ENCODE data around the gene DNAJC5G.
A peak's percentile ranks its signal among the peaks of the same experiment; 100 is the strongest.

DNAJC5G gene

GRCh38 chr2:27242614-27242951 is 32.6 kb upstream of the DNAJC5G start:
- no peaks in the 10 kb centered on the region for H3K9me3 ChIP-seq (ENCODE audit: insufficient read depth, low read depth, low read length)
- no peaks in the 10 kb centered on the region for H3K27me3 ChIP-seq (ENCODE audit: insufficient read depth, low read length)
- H3K36me3 ChIP-seq (ENCODE audit: insufficient read depth, low read depth, low read length): peaks cover 79% of the 10 kb centered on the region
- H3K4me1 ChIP-seq (ENCODE audit: insufficient read depth, low read length): no peaks in the 10 kb centered on the region
- no peak overlapping the region for H3K4me3 ChIP-seq (ENCODE audit: low read length)
- no peak overlapping the region for H3K9ac ChIP-seq (ENCODE audit: low read depth, low read length)
- H3K27ac ChIP-seq (ENCODE audit: low read length): no peak overlapping the region

- Histone ChIP-seq H3K27me3 (ENCODE audit: insufficient read depth, low read length) (no peaks in the 10 kb centered on the region), H3K27ac (ENCODE audit: low read length) (no peak overlapping the region), H3K4me1 (ENCODE audit: insufficient read depth, low read length) (no peaks in the 10 kb centered on the region), H3K9ac (ENCODE audit: low read depth, low read length) (no peak overlapping the region), H3K36me3 (ENCODE audit: insufficient read depth, low read depth, low read length) (peaks cover 70% of the 10 kb centered on the region), H3K4me3 (ENCODE audit: low read length) (no peak overlapping the region), H3K9me3 (ENCODE audit: insufficient read depth, low read depth, low read length) (no peaks in the 10 kb centered on the region)
Measured at GRCh38 chr2:27243391-27244130, 31.7 kb upstream of the DNAJC5G start.

GRCh38 chr2:27245116-27245515 is 30.1 kb upstream of the DNAJC5G start:
- no peak overlapping the region for H3K27ac ChIP-seq (ENCODE audit: low read length)
- peaks cover 54% of the 10 kb centered on the region for H3K36me3 ChIP-seq (ENCODE audit: insufficient read depth, low read depth, low read length)
- no peaks in the 10 kb centered on the region for H3K4me1 ChIP-seq (ENCODE audit: insufficient read depth, low read length)

GRCh38 chr2:27245626-27246025 is 29.6 kb upstream of the DNAJC5G start:
- no peaks in the 10 kb centered on the region for H3K9me3 ChIP-seq (ENCODE audit: insufficient read depth, low read depth, low read length)
- H3K9ac ChIP-seq (ENCODE audit: low read depth, low read length): no peak overlapping the region
- H3K36me3 ChIP-seq (ENCODE audit: insufficient read depth, low read depth, low read length): peaks cover 49% of the 10 kb centered on the region
- H3K27me3 ChIP-seq (ENCODE audit: insufficient read depth, low read length): peaks cover 4% of the 10 kb centered on the region; the same call in 1 of the 2 replicates
- peaks cover 3% of the 10 kb centered on the region; the same call in 1 of the 2 replicates for H3K4me1 ChIP-seq (ENCODE audit: insufficient read depth, low read length)
- no peak overlapping the region for H3K27ac ChIP-seq (ENCODE audit: low read length)
- H3K4me3 ChIP-seq (ENCODE audit: low read length): no peak overlapping the region

More at GRCh38 chr2:27245116-27245515, 30.1 kb upstream of the DNAJC5G start:
- H3K9ac ChIP-seq (ENCODE audit: low read depth, low read length): no peak overlapping the region
- no peaks in the 10 kb centered on the region for H3K27me3 ChIP-seq (ENCODE audit: insufficient read depth, low read length)
- no peaks in the 10 kb centered on the region for H3K9me3 ChIP-seq (ENCODE audit: insufficient read depth, low read depth, low read length)
- no peak overlapping the region for H3K4me3 ChIP-seq (ENCODE audit: low read length)

GRCh38 chr2:27247893-27248292 is 27.3 kb upstream of the DNAJC5G start:
- Histone ChIP-seq H3K4me3 (ENCODE audit: low read length) (no peak overlapping the region), H3K27me3 (ENCODE audit: insufficient read depth, low read length) (peaks cover 19% of the 10 kb centered on the region), H3K9me3 (ENCODE audit: insufficient read depth, low read depth, low read length) (no peaks in the 10 kb centered on the region), H3K9ac (ENCODE audit: low read depth, low read length) (no peak overlapping the region), H3K36me3 (ENCODE audit: insufficient read depth, low read depth, low read length) (peaks cover 26% of the 10 kb centered on the region), H3K4me1 (ENCODE audit: insufficient read depth, low read length) (peaks cover 3% of the 10 kb centered on the region; the same call in 1 of the 2 replicates), H3K27ac (ENCODE audit: low read length) (no peak overlapping the region)

GRCh38 chr2:27249159-27249890 is 25.9 kb upstream of the DNAJC5G start:
- Histone ChIP-seq H3K4me1 (ENCODE audit: insufficient read depth, low read length) (peaks cover 3% of the 10 kb centered on the region; the same call in 1 of the 2 replicates), H3K9ac (ENCODE audit: low read depth, low read length) (no peak overlapping the region), H3K4me3 (ENCODE audit: low read length) (no peak overlapping the region), H3K9me3 (ENCODE audit: insufficient read depth, low read depth, low read length) (no peaks in the 10 kb centered on the region), H3K27me3 (ENCODE audit: insufficient read depth, low read length) (peaks cover 19% of the 10 kb centered on the region), H3K36me3 (ENCODE audit: insufficient read depth, low read depth, low read length) (peaks cover 12% of the 10 kb centered on the region), H3K27ac (ENCODE audit: low read length) (no peak overlapping the region)

- H3K36me3 ChIP-seq (ENCODE audit: insufficient read depth, low read depth, low read length): peaks cover 4% of the 10 kb centered on the region; the same call in 1 of the 2 replicates
- H3K27me3 ChIP-seq (ENCODE audit: insufficient read depth, low read length): peaks cover 19% of the 10 kb centered on the region
- H3K9ac ChIP-seq (ENCODE audit: low read depth, low read length): peak overlapping the region; percentile 40; the same call in 1 of the 2 replicates
- H3K27ac ChIP-seq (ENCODE audit: low read length): no peak overlapping the region
- H3K4me3 ChIP-seq (ENCODE audit: low read length): peak overlapping the region; percentile 58; the same call in 1 of the 2 replicates
- H3K9me3 ChIP-seq (ENCODE audit: insufficient read depth, low read depth, low read length): no peaks in the 10 kb centered on the region
- H3K4me1 ChIP-seq (ENCODE audit: insufficient read depth, low read length): peaks cover 3% of the 10 kb centered on the region; the same call in 1 of the 2 replicates
Measured at GRCh38 chr2:27249891-27250651, 25.2 kb upstream of the DNAJC5G start.

GRCh38 chr2:27250652-27251379 is 24.4 kb upstream of the DNAJC5G start:
- Histone ChIP-seq H3K4me3 (ENCODE audit: low read length) (peak overlapping the region; percentile 58; the same call in 1 of the 2 replicates), H3K9ac (ENCODE audit: low read depth, low read length) (peak overlapping the region; percentile 40; the same call in 1 of the 2 replicates), H3K27ac (ENCODE audit: low read length) (no peak overlapping the region)

GRCh38 chr2:27251766-27252165 is 23.5 kb upstream of the DNAJC5G start:
- H3K4me1 ChIP-seq (ENCODE audit: insufficient read depth, low read length): peaks cover 3% of the 10 kb centered on the region; the same call in 1 of the 2 replicates
- H3K9ac ChIP-seq (ENCODE audit: low read depth, low read length): no peak overlapping the region
- no peaks in the 10 kb centered on the region for H3K9me3 ChIP-seq (ENCODE audit: insufficient read depth, low read depth, low read length)
- H3K27ac ChIP-seq (ENCODE audit: low read length): no peak overlapping the region
- no peaks in the 10 kb centered on the region for H3K36me3 ChIP-seq (ENCODE audit: insufficient read depth, low read depth, low read length)
- no peak overlapping the region for H3K4me3 ChIP-seq (ENCODE audit: low read length)
- H3K27me3 ChIP-seq (ENCODE audit: insufficient read depth, low read length): peaks cover 19% of the 10 kb centered on the region

More at GRCh38 chr2:27250652-27251379, 24.4 kb upstream of the DNAJC5G start:
- Histone ChIP-seq H3K27me3 (ENCODE audit: insufficient read depth, low read length) (peaks cover 19% of the 10 kb centered on the region), H3K9me3 (ENCODE audit: insufficient read depth, low read depth, low read length) (no peaks in the 10 kb centered on the region), H3K4me1 (ENCODE audit: insufficient read depth, low read length) (peaks cover 3% of the 10 kb centered on the region; the same call in 1 of the 2 replicates), H3K36me3 (ENCODE audit: insufficient read depth, low read depth, low read length) (no peaks in the 10 kb centered on the region)

- no peaks in the 10 kb centered on the region for H3K9me3 ChIP-seq (ENCODE audit: insufficient read depth, low read depth, low read length)
- no peak overlapping the region for H3K9ac ChIP-seq (ENCODE audit: low read depth, low read length)
- no peak overlapping the region for H3K4me3 ChIP-seq (ENCODE audit: low read length)
- H3K4me1 ChIP-seq (ENCODE audit: insufficient read depth, low read length): peaks cover 3% of the 10 kb centered on the region; the same call in 1 of the 2 replicates
- H3K27me3 ChIP-seq (ENCODE audit: insufficient read depth, low read length): peaks cover 27% of the 10 kb centered on the region
- H3K36me3 ChIP-seq (ENCODE audit: insufficient read depth, low read depth, low read length): no peaks in the 10 kb centered on the region
- no peak overlapping the region for H3K27ac ChIP-seq (ENCODE audit: low read length)
Measured at GRCh38 chr2:27255187-27255586, 20.0 kb upstream of the DNAJC5G start.

GRCh38 chr2:27255660-27256059 is 19.6 kb upstream of the DNAJC5G start:
- H3K27me3 ChIP-seq (ENCODE audit: insufficient read depth, low read length): peaks cover 27% of the 10 kb centered on the region
- H3K9ac ChIP-seq (ENCODE audit: low read depth, low read length): no peak overlapping the region
- H3K4me3 ChIP-seq (ENCODE audit: low read length): no peak overlapping the region
- no peaks in the 10 kb centered on the region for H3K36me3 ChIP-seq (ENCODE audit: insufficient read depth, low read depth, low read length)
- no peaks in the 10 kb centered on the region for H3K9me3 ChIP-seq (ENCODE audit: insufficient read depth, low read depth, low read length)
- no peaks in the 10 kb centered on the region; the same call in 1 of the 2 replicates for H3K4me1 ChIP-seq (ENCODE audit: insufficient read depth, low read length)
- no peak overlapping the region for H3K27ac ChIP-seq (ENCODE audit: low read length)
